Motor neuron (in vitro differentiated cells): ENCODE results near the gene TCN2. TPM values are rescaled to one million over a fixed set of nuclear protein-coding genes. Genes with fewer than 3 reads are reported as not detected.
A peak's percentile ranks its signal among the peaks of the same experiment; 100 is the strongest.
"Not testable (repeated sequence)": the region's sequence is repeated elsewhere in the genome, so short reads cannot be mapped to it uniquely, and the experiment has no call there.

Experiments
- ATAC-seq, 8 experiments: fragments of 200-7000 bp; cut with Tn5 transposase; replicated peaks in 6 of 8; 2 replicates each; pipeline ENCODE4 v1.8.0; 2021; ENCODE audit warnings: mild to moderate bottlenecking in 8 of 8, moderate library complexity in 8 of 8
- H3K27ac ChIP-seq, 2 donors: fragments of 250-450 bp; sonication (Bioruptor Pico); 2 replicates each; pipeline ENCODE4 v1.9.0; 2021; ENCODE audit warnings: antibody characterized with exemption in 2 of 2, mild to moderate bottlenecking in 2 of 2, moderate library complexity in 1 of 2
- H3K4me1 ChIP-seq, 2 donors: fragments of 250-450 bp; sonication (Bioruptor Pico); replicated peaks in 1 of 2; 2 replicates each; pipeline ENCODE4 v1.6.1; 2021; ENCODE audit warnings: antibody characterized with exemption in 2 of 2, mild to moderate bottlenecking in 2 of 2, moderate library complexity in 1 of 2
- H3K4me3 ChIP-seq, 5 donors: fragments of 250-450 bp; sonication (Bioruptor Pico); 2 replicates each; pipeline ENCODE4 v1.9.0; 2021; ENCODE audit warnings: antibody characterized with exemption in 5 of 5, mild to moderate bottlenecking in 5 of 5, moderate library complexity in 4 of 5
- WGBS, 10 experiments: fragments of 450-650 bp; shearing (Covaris generic); methylation state at CpG; one replicate each; pipeline ENCODE4 v1.0.0; 2022; 5-methylcytosine and 5-hydroxymethylcytosine counted together
- in situ Hi-C, 9 experiments: fragments of 400-800 bp; cut with MboI; loops; one replicate each; pipeline ENCODE4 v1.15.0; 2021; ENCODE audit warnings: low sequenced_read_pairs in 9 of 9, low pct_unique_long_range_greater_than_20kb in 2 of 9; ENCODE audit not compliant: unreplicated experiment in 9 of 9
- total RNA-seq, 8 experiments: library from RNA; unstranded; fragments of 300-600 nt; gene quantifications; 2 replicates each; pipeline versions ENCODE4 v1.2.3 to v1.2.4, GENCODE V29; 2022

TCN2 gene
- total RNA-seq, 8 experiments from 2014 or later, result 1.8 to 70.6 (median 7.9) TPM

DNA sequence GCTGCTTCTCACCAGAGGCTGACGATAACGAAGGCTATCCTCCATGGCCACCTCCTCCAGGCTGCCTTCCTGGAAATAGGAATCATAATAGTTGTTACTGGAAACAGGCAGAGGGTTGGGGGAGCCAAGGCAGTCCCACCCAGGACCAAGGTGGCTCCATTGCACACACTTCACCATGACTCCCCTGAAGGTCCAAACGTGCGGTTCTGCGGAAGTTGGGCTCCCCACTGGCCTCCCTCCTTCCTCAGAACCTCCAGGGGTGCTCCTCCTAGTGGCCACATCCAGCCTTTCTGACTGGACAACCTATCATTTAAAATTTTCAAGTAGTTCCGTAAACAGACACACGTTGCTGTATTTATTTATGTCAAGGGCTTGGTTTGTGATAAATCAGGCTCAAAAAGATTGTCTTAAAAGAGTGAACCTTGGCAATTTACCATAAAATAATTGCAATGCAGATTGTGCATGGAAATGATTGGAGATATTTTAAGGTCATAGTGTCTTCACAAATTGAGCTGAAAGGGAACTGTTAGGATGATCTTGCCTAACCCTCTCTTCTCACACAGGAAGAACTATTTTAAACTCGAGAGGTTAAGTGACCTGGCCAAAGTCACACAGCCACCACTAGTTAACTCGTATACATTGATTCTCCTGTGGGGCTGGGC, 1.4 kb upstream of the TCN2 start:
- WGBS, 10 experiments, result 0 to 93% (median 54%) methylated on average over 1 to 9 of the region's 9 CpGs; no CpG with 5 or more reads in 2 of the 10 experiments
- in situ Hi-C loops, result no loop called here
- H3K4me3 ChIP-seq, result no peak overlapping the region
- ATAC-seq, result peak in 2 of 8 experiments; percentile 2 to 20
- H3K4me1 ChIP-seq, result peaks cover 24 to 26% of the 10 kb centered on the region in 2 donors
- H3K27ac ChIP-seq, result no peak overlapping the region

DNA sequence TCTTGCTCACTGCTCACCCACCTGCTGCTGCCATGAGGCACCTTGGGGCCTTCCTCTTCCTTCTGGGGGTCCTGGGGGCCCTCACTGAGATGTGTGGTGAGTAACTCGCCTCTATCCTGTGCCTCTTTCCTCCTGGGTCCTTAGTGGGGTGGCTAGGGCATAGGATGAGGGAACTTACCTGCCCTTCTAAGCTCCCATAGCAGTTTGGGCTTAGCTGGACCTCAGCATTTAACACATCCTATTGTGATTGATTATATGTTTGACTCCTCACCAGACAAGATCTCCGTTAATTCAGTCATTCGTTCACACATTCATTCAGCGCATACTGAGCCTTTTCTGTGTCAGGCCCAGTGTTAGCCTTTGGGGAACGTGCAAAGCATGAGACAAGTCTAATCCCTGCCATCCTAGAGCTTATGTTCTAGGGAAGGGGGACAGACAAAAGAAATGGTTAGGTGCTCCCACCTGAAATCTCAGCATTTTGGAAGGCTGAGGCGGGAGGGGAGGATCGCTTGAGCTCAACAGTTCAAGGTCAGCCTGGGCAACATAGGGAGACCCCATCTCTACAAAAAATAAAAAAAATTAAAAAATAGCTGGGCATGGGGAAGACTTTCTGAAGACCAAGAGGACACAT, 441 bp downstream of the TCN2 start:
- Histone ChIP-seq H3K4me3 (peak overlapping the region; percentile 44 to 81 (median 50)), H3K4me1 (peaks cover 24 to 26% of the 10 kb centered on the region in 2 donors), H3K27ac (peak overlapping the region; percentile 67 to 87)
- ATAC-seq, result no peak
- WGBS, 10 experiments, result 44 to 80% (median 66%) methylated on average over 1 to 6 of the region's 7 CpGs; no CpG with 5 or more reads in 1 of the 10 experiments
- in situ Hi-C loops, result no loop called here

DNA sequence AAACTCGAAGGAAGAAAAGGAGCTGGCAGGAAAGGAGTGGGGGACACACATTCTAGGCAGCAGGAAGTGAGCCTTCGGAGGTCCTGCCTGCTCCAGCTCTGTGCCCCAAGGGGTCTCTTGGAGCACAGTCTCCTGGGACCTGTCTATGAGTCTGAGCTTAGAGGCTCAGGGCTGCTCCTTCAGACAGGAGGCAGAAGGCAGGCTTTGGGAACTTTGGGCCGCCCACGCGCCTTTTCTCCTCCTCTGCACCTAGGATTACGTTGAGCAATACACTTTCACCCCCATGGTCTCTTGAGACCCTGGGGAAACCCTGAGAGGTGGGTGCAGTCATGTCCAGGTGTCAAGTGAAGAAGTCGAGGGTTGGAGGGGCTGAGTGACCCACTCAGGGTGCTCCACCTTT, 965 bp downstream of the TCN2 start:
- in situ Hi-C loops, result no loop called here
- no peak for ATAC-seq
- 50 to 86% (median 68%) methylated on average over 1 to 5 of the region's 7 CpGs; no CpG with 5 or more reads in 4 of the 10 experiments for WGBS, 10 experiments
- Histone ChIP-seq H3K4me1 (peaks cover 24 to 26% of the 10 kb centered on the region in 2 donors), H3K4me3 (no peak overlapping the region), H3K27ac (no peak overlapping the region)

DNA sequence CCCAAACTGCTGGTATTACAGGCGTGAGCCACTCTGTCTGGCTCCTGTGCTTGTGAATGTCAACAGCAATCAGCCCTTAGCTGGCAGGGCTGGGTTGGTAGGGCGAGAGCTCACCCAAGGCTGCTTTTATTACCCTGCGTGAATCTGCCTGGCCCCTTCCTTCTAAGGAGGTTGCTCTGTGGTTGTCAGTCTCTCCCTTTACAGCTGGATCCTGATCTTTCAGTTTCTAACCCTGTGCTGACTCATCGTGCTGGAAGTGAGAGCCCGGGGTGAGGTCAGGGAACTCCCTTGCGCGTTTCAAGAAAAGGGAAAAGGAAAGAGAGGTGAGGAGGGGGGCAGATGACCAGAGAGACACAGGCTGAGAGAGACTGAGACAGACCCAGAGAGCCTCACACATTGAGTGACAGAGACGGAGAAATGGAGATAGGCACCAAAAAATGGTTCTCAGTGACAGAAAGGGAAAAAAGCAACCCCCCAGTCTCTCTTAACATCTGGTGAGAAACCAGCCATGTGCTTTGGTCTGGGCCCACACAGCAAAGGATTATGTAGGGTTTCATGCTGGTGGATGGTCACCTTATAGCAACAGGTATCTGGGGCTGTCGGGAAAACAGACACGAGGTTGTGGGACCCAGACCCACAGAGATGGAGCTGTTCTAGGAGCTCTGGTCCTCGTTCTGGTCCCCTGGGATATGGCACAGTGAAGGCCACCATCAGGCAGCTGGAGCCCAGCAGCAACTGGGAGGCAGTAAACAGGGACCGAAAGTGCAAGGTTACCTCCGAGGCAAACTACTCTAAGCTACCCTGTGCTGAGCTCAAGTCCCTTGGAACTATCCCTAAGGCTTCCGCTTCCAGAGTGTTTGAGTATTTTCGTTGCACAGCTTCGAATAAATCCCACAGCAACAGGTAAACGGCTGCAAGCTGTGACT, 2.5 kb downstream of the TCN2 start:
- WGBS, 10 experiments, result 18 to 79% (median 60%) methylated on average over 5 to 15 of the region's 17 CpGs; no CpG with 5 or more reads in 3 of the 10 experiments
- Histone ChIP-seq H3K4me1 (peaks cover 24 to 26% of the 10 kb centered on the region in 2 donors), H3K4me3 (peak overlapping the region in 1 of 5 donors; percentile 3), H3K27ac (peak overlapping the region in 1 of 2 donors; percentile 11)
- ATAC-seq, result peak; percentile 23 to 83 (median 56)
- in situ Hi-C loops, result no loop called here

DNA sequence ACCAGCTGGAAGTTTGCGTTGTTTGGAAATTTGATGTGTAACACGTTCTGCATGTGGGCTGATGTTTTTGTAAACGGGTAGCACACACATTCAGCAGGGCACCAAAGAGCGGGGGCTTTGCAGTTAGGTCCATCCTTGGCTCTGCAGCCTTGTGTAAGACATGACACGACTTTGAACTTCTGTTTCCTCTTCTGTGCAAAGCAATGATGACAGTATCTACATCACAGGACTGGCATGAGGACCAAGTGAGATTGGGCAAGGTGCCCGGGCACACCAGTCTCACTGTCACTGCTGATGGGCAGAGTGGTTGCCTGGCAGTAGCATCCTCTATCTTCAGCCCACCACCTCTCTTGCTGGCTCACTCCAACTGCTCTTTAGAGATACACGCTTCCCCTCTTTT, 3.3 kb downstream of the TCN2 start:
- no peak for ATAC-seq
- H3K4me3 ChIP-seq, result no peak overlapping the region
- H3K4me1 ChIP-seq, result peaks cover 24 to 26% of the 10 kb centered on the region in 2 donors
- no peak overlapping the region for H3K27ac ChIP-seq
- 33 to 100% (median 80%) methylated on average over 1 to 5 of the region's 7 CpGs; no CpG with 5 or more reads in 1 of the 10 experiments for WGBS, 10 experiments
- in situ Hi-C loops, result no loop called here

DNA sequence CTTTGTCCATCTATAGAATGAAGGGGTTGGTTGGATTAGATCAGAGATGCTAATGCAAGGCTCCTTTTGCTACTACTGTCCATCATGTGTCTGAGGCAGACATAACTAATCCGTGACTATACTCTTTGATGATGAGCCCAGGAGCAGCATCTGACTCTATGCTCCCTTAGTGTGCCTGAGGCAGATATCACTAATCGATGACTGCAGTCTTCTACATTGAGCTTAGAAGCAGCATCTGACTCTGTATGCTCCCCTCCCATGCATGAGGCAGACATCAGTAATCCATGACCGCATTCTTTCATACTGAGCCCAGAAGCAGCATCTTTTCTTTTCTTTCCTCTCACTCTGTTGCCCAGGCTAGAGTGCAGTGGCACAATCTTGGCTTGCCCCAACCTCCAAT, 4.2 kb downstream of the TCN2 start:
- Histone ChIP-seq H3K27ac (no peak overlapping the region), H3K4me1 (peaks cover 24% of the 10 kb centered on the region in 2 donors), H3K4me3 (no peak overlapping the region)
- ATAC-seq, result no peak
- in situ Hi-C loops, result no loop called here
- 57 to 100% (median 97%) methylated on average over 1 to 3 of the region's 3 CpGs; no CpG with 5 or more reads in 3 of the 10 experiments for WGBS, 10 experiments

DNA sequence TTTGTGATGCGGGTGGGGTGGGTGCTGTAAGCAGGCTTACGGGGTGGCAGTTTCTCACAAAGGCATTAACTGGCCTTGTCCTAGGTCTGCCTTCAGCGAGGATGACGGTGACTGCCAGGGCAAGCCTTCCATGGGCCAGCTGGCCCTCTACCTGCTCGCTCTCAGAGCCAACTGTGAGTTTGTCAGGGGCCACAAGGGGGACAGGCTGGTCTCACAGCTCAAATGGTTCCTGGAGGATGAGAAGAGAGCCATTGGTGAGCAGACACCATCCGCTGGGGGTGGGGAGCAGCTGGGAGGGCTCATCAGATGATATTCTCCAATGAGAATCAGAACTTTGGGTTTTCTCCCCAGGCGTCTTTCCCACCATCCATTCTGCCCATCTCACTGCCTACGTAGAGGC, 5.8 kb downstream of the TCN2 start:
- WGBS, 10 experiments, result 50 to 100% (median 83%) methylated on average over 1 to 4 of the region's 8 CpGs; no CpG with 5 or more reads in 4 of the 10 experiments
- H3K27ac ChIP-seq, result no peak overlapping the region
- ATAC-seq, result no peak
- H3K4me3 ChIP-seq, result no peak overlapping the region
- in situ Hi-C loops, result no loop called here
- H3K4me1 ChIP-seq, result peaks cover 17% of the 10 kb centered on the region in 2 donors

DNA sequence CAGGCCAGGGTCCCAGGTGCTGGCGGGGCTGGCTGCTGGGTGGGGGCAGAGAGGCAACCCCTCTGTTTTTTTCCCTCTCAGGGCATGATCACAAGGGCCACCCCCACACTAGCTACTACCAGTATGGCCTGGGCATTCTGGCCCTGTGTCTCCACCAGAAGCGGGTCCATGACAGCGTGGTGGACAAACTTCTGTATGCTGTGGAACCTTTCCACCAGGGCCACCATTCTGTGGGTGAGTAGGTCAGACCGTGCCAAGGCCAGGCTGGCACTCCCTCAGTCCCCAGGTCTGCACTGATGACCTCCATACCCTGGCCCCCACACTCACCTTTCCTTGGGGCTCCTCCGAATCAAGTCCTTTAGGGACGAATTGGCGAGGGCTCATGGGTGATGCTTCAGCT, 7.3 kb downstream of the TCN2 start:
- WGBS, 10 experiments, result 83 to 100% (median 100%) methylated on average over 1 to 3 of the region's 7 CpGs; no CpG with 5 or more reads in 5 of the 10 experiments
- Histone ChIP-seq H3K27ac (no peak overlapping the region), H3K4me1 (peaks cover 4% of the 10 kb centered on the region in 2 donors), H3K4me3 (no peak overlapping the region)
- ATAC-seq, result no peak
- in situ Hi-C loops, result no loop called here

DNA sequence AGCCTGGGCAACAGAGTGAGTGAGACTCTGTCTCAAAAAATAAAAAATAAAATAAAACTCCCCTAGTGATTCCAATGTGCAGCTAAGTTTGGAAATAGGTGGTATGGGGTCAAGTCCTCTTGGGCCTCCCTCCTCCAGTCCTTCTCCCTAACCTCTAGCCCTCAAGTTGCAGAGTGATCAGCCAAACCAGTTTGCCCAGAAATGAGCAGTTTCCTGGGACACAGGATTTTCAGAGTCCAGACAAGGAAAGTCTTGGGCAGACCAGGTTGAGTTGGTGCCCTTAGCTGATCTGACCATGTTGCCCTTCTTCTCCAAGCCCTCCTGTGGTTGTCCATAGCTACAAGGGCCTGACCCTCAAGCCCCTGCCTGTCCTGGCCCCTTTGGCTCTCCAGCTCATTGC, 7.9 kb downstream of the TCN2 start:
- in situ Hi-C loops, result no loop called here
- Histone ChIP-seq H3K4me1 (no peaks in the 10 kb centered on the region), H3K4me3 (no peak overlapping the region), H3K27ac (no peak overlapping the region)
- no peak for ATAC-seq

DNA sequence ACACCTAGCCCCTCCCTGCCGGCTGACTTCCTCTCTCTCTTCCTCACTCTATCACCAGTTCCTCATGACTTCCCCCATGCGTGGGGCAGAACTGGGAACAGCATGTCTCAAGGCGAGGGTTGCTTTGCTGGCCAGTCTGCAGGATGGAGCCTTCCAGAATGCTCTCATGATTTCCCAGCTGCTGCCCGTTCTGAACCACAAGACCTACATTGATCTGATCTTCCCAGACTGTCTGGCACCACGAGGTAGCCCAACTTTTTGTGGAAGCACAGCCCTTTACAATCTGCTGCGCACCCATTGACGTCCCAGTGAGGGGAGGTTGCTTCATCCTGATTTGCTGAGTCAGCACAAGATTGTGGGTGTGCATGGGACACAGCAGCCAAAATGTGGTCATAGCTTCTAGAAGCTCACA, 8.6 kb downstream of the TCN2 start:
- WGBS, 10 experiments, result 0 to 100% (median 74%) methylated on average over 1 to 3 of the region's 7 CpGs; no CpG with 5 or more reads in 2 of the 10 experiments
- Histone ChIP-seq H3K27ac (no peak overlapping the region), H3K4me3 (no peak overlapping the region), H3K4me1 (no peaks in the 10 kb centered on the region)
- in situ Hi-C loops, result no loop called here
- no peak for ATAC-seq

DNA sequence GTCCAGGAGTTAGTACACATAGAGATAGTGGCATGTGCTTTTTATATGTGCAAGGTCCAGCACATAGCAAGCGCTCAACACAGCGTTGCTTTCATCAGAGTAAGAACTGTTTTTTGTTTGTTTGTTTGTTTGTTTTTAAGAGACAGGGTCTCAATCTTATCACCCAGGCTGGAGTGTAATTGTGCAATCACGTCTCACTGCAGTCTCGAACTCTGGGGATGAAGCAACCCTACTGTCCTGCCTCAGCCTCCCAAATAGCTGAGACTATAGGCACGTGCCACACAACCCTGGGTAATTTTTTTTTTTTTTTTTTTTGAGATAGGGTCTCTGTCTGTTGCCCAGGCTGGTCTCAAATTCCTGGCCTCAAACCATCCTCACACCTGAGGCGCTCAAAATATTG, 10.8 kb downstream of the TCN2 start:
- no peak overlapping the region for H3K4me3 ChIP-seq
- no peak overlapping the region for H3K27ac ChIP-seq
- ATAC-seq, result no peak
- WGBS, 10 experiments, result 86 to 100% (median 96%) methylated on average over 1 to 6 of the region's 6 CpGs; no CpG with 5 or more reads in 3 of the 10 experiments
- H3K4me1 ChIP-seq, result no peaks in the 10 kb centered on the region
- in situ Hi-C loops, result no loop called here

DNA sequence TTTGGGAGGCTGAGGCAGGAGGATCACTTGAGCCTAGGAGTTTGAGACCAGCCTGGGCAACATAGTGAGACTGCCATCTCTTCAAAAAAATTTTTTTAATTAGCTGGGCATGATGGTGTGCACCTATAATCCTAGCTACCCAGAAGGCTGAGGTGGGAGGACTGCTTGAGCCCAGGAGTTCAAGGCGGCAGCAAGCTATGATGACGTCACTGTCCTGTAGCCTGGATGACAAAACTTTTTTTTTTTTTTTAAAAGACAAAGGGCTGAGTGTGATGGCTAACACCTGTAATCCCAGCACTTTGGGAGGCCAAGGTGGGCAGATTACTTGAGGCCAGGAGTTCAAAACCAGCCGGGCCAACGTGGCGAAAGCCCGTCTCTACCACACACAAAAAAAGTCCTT, 12.9 kb downstream of the TCN2 start:
- ATAC-seq, in situ Hi-C loops, H3K4me3 ChIP-seq, H3K27ac ChIP-seq, H3K4me1 ChIP-seq: not testable (repeated sequence)
- WGBS, 10 experiments, result 64 to 100% (median 84%) methylated on average over 1 to 6 of the region's 6 CpGs; no CpG with 5 or more reads in 3 of the 10 experiments

DNA sequence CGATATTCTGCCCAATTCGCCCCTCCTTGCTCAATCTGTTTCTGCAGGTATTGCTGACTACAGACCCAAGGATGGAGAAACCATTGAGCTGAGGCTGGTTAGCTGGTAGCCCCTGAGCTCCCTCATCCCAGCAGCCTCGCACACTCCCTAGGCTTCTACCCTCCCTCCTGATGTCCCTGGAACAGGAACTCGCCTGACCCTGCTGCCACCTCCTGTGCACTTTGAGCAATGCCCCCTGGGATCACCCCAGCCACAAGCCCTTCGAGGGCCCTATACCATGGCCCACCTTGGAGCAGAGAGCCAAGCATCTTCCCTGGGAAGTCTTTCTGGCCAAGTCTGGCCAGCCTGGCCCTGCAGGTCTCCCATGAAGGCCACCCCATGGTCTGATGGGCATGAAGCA, 19.4 kb downstream of the TCN2 start:
- Histone ChIP-seq H3K4me1 (no peaks in the 10 kb centered on the region), H3K4me3 (no peak overlapping the region), H3K27ac (no peak overlapping the region)
- in situ Hi-C loops, result loop anchor here in 2 of 9 experiments (25.0 kb wide), 1 partner anchor 136 kb away; no protein-coding TSS in a partner anchor
- peak in 5 of 8 experiments; percentile 8 to 62 (median 32) for ATAC-seq
- 17 to 100% (median 84%) methylated on average over 1 to 4 of the region's 5 CpGs; no CpG with 5 or more reads in 7 of the 10 experiments for WGBS, 10 experiments
